ENCODE data around the gene RPP40. TPM values are rescaled to one million over a fixed set of nuclear protein-coding genes. Genes with fewer than 3 reads are reported as not detected.

Gene RPP40
- total and polyA plus RNA-seq, 9 of the 15 experiments (the other 6 are each of a cell fraction or from before 2014, with no cell fraction given) = 22.6 to 114 (median 39.0) TPM

GRCh38 chr6:5025911-5026819 lies 22.3 kb upstream of the RPP40 start (continued):
- TF ChIP-seq, protein P1, sequence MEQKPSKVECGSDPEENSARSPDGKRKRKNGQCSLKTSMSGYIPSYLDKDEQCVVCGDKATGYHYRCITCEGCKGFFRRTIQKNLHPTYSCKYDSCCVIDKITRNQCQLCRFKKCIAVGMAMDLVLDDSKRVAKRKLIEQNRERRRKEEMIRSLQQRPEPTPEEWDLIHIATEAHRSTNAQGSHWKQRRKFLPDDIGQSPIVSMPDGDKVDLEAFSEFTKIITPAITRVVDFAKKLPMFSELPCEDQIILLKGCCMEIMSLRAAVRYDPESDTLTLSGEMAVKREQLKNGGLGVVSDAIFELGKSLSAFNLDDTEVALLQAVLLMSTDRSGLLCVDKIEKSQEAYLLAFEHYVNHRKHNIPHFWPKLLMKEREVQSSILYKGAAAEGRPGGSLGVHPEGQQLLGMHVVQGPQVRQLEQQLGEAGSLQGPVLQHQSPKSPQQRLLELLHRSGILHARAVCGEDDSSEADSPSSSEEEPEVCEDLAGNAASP (IDR thresholded peaks at IDR 0.05) = no peak
- no peak for TF ChIP-seq DNMT1 (IDR thresholded peaks at IDR 0.05)
- TF ChIP-seq MAZ (CRISPR knock-in tag; conservative IDR thresholded peaks at IDR 0.05 in 1 of 2, IDR thresholded peaks at IDR 0.05 in 1 of 2) = peak; percentile 39 to 47; a peak in 1 of 4 replicates
- no peak for TF ChIP-seq POU5F1 (IDR thresholded peaks at IDR 0.05; ENCODE audit: borderline replicate concordance, low read depth, low read length, partially characterized antibody)
- TF ChIP-seq ZNF695 (CRISPR knock-in tag; IDR thresholded peaks at IDR 0.05) = no peak
- no peak for TF ChIP-seq PRPF4 (IDR thresholded peaks at IDR 0.05; ENCODE audit: insufficient read depth, low read depth, low read length, poor library complexity, severe bottlenecking)
- TF ChIP-seq GTF2E2 (tag; IDR thresholded peaks at IDR 0.05) = no peak
- TF ChIP-seq, protein P2, sequence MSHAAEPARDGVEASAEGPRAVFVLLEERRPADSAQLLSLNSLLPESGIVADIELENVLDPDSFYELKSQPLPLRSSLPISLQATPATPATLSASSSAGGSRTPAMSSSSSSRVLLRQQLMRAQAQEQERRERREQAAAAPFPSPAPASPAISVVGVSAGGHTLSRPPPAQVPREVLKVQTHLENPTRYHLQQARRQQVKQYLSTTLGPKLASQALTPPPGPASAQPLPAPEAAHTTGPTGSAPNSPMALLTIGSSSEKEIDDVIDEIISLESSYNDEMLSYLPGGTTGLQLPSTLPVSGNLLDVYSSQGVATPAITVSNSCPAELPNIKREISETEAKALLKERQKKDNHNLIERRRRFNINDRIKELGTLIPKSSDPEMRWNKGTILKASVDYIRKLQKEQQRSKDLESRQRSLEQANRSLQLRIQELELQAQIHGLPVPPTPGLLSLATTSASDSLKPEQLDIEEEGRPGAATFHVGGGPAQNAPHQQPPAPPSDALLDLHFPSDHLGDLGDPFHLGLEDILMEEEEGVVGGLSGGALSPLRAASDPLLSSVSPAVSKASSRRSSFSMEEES (CRISPR knock-in tag; IDR thresholded peaks at IDR 0.05) = peak; percentile 59
- peak; percentile 27; the same call in 1 of the 2 replicates for TF ChIP-seq MAFK (IDR thresholded peaks at IDR 0.05; ENCODE audit: low read length)

Data from K562 (cell line).